HS-5 (cell line): ENCODE data around the gene FANCE.
"Not testable (repeated sequence)": the region's sequence is repeated elsewhere in the genome, so short reads cannot be mapped to it uniquely, and the experiment has no call there.

ENCODE experiments used
- DNase-seq: peaks from one replicate; pipeline ENCODE4 v3.0.0-alpha.2; 2012; ENCODE audit warnings: low read depth

Gene FANCE

DNA sequence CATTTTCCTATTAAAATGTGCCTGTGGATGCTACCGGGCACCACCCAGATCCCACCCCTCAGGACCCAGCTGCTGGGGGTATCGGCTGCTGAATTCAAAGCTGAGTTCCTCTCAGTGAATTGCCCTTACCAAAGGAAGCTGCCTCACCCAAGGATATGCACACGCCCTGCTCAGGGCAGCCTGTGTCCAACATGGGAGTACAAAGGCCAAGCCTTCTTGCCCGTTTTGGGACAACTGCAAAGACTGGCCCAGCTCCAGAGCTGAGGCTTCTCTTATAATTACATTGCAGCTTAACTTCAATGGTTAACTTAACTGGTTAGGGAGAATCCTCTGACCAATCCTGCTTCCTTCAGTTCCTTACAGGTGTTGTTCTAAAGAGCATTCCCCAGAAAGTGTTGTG, 19.8 kb upstream of the FANCE start:
- no peak for DNase-seq

DNA sequence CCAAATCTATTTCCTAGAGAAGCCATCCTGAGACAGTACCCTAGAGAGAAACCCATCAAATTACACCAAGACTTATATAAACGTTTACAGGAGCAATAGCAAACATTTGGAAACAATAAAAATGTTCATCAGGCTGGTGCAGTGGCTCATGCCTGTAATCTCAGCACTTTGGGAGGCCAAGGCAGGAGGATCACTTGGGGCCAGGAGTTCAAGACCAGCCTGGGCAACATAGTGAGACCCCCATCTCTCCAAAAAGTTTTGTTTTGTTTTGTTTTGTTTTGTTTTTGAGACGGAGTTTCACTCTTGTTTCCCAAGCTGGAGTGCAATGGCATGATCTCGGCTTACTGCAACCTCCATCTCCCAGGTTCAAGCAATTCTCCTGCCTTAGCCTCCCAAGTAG, 19.4 kb upstream of the FANCE start:
- DNase-seq = not testable (repeated sequence)

DNA sequence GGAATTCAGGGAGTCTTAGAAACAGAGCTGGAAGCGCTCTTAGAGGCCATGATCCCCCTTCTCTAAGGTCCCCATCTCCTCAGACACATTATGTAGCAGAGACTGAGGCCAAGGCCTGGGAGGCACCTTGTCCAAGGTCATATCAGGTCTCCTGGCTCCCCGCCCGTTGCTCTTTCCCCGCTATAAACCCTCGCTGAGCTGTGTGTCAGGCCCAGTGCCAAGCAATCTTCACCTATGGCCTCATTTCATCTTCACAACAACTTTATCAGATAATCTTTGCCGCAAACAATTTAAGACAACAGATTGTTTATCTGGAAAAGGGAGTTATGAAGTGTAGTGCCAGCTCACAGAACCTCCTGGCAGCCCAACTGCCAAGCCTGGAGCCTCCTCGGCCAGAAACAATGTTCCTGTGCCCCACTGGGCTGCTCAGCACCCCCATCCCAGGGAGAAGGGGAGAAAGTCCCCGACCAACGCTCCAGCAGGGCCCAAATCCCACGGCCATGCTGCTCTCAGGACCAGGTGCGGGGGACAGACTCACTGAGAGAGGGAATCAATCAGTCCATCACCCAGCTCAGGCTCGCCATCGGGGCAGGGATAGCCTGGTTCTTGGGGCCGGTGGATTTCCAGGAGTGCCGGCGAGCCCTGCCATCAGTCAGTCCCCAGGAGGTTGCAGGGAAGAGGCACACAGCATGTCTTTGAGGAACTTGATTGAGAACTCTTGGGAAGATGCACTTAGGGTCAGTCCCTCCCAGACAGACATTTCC, 16.9 kb upstream of the FANCE start:
- no peak for DNase-seq

DNA sequence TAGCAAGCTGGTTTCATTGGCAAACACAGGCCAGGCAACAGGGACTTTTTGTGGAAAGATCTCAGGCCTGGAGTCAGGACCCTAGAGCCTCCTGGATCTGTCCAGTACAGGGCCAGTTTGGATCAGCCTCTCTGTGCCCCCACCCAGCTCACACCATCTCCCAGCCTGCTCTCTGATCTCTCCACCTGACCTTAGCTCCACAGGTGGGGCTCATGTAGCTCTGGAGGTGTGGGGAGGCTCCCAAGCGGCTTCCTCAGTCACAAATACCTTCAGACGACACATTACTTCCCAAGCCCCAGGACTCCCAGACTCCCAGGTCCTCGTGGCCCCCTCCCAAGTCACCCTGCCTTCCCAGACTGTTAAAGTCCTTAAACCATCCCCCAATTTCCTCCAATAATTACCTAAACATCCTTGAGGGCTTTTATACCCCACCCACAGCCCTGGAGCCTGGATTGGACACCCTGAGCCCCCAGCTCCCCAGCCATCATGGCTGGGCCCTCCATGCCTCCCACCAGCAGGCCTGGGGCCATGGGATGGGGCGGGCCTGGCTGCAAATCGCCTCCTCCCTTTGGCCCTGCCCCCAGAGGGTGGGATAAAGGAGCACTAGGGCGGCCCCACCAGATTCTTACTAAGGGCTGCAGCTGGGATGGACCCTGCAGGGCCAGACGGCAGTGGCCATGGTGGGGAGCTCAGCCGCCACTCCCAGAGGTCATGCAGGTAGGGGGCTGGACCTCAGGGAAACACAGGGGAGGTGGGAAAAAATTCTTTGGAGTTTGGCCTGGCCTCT, 15.9 kb upstream of the FANCE start:
- DNase-seq = no peak

DNA sequence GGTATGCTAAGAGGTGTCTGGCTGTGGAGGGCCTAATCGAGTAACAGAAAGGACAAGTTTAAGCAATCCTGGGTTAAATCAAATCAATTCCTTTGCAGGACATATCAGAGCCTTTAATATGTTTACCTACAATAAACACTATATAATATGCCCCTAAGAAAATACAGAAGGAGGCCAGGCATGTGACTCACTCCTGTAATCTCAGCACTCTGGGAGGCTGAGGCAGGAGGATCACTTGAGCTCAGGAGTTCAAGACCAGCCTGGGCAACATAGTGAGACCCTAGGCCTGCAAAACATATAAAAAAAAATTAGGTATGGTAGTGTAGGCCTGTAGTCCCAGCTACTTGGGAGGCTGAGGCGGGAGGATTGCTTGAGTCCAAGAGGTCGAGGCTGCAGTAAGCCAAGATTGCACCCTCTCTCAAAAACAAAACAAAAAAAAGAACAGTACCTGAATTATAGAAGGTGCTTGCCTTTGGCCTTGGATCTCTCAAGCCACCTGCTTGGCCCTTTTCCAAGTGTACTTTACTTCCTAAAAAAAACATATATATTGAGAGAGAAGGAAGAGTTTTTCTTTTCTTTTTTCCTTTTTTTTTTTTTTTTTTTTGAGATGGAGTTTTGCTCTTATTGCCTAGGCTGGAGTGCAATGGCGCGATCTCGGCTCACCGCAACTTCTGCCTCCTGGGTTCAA, 13.6 kb upstream of the FANCE start:
- DNase-seq = not testable (repeated sequence)

DNA sequence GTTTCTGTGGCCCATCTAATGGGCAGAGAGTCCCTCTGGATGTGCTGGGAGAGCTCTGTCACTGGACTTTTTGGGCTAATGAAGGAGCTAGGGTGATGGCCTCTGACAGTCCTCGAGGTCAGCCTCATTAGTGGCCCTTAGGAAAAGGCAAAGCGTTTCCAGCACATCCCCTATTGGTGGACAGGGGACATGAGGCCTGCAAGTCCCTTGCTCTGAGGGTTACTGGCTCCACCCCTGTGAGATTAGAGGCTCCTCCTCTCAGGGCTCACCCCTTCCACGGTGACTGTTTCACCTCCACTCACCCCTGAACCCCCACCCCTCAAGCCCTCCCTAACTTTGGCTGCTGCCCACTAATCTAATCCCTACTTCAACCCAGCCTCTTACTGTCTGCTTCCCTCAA, 12.8 kb upstream of the FANCE start:
- no peak for DNase-seq

DNA sequence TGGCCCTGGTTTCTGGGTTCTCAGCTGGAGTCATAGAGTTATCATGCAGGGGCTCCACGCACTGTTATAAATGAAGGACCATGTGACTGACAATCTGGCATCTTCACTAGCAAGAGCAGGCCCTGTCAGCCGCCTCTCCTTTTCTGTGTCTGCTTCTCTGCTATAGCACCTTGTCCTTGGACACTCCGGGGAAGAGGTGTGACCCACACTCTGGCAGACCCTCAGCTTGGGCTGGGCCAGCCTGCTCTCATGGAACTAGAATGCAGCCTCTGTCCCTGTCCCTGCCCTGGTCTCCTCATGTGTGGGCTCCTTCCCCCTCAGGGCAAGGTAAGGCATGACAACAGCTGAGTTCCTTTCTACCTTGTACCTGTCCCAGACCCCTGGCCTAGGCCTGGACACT, 10.9 kb upstream of the FANCE start:
- no peak for DNase-seq

DNA sequence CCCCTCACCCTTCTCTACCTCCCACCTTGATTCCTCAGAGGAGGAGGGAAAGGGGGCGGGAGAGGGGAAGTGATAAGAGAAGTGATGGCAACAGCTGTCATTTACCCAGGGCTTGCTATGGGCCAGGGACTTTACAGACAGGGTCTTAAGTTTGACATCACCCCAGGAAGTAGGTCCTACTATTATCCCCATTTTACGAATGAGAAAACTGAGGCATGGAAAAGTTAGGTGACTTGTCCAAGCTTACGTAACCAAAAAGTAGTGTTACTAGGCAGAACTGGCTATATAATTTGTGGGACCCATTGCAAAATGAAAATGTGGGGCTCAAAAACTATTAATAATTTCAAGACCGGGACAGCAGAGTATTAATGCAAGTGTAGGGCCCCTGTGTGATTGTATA, 10.5 kb upstream of the FANCE start:
- no peak for DNase-seq

DNA sequence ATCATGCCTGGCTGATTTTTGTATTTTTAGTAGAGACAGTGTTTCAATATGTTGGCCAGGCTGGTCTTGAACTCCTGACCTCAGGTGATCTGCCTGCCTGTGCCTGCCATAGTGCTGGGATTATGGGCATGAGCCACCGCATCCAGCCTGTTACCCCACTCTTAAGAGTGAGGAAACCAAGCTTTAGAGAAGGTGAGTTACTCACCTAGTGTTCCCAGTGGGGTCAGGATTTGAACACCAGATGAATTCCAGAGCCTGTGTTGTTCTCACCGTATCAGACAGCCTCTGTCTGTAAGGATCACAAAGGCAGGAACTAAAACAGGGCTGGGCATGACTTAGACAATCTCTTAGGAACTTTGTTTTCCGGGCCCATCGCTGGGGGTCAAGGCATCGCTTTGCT, 9.4 kb upstream of the FANCE start:
- no peak for DNase-seq

DNA sequence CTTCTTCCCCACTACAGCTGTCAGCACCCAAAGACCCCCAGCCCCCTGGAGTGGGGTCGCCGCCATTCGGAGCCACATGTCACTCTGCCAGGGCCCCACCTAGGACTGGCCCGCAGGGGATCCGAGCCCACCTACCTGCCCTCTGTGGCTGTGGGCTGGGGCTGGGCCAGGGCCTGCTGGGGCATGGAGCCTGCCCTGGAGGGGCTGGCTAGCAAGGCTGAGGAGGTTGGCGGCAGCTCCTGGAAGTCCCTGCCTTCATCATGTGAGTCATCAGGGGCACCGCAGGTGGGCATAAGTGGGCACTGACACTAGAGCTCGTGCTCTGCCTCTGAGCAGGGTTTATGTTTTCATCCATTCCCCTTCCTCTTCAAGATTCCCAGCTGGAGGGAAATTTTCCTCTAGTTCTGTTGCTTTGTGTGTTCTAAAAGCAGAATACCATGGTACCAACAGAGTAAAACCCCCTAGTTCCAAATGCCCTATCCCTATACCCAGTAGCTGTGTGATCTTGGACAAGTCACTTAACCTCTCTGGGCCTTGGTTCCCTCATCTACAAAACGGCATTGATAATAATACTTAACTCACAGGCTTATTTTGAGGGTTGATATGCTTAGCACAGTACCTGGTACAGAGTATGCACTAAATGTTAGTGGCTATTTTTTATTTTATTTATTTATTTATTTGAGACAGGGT, 8.7 kb upstream of the FANCE start:
- no peak for DNase-seq

DNA sequence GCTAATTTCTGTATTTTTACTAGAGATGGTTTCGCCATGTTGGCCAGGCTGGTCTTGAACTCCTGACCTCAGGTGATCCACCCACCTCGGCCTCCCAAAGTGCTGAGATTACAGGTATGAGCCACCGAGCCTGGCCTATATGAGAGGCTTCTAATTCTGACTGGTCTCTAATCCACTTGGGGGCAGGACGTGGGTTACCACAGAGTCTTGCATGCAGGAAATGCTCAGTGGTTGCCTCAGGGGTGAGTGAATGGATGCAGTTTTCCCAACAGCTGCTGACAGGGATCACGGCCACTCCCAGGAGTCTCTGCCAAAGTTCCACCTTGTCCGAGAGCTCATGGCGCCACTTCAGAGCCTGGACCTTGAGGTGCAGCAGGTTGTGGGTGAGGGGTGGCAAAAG, 6.4 kb upstream of the FANCE start:
- no peak for DNase-seq

DNA sequence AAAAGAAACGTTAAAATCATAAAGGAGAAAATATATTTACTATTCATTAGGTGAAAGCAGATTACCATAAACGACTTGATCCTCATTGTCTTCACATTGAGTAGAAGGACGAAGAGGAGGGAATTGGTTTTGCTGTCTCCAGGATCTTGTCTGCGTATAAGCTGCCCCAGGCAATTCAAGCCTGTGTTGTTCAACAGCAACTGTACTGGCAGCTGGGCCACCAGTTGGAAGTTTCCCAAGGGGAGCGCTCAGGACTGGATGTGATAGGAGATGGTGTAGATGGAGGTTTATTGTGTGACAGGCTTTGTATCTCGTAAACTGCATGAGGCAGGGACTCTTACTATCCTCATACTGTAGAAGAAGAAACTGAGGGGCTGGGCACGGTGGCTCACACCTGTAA, 3.9 kb upstream of the FANCE start:
- DNase-seq = no peak

DNA sequence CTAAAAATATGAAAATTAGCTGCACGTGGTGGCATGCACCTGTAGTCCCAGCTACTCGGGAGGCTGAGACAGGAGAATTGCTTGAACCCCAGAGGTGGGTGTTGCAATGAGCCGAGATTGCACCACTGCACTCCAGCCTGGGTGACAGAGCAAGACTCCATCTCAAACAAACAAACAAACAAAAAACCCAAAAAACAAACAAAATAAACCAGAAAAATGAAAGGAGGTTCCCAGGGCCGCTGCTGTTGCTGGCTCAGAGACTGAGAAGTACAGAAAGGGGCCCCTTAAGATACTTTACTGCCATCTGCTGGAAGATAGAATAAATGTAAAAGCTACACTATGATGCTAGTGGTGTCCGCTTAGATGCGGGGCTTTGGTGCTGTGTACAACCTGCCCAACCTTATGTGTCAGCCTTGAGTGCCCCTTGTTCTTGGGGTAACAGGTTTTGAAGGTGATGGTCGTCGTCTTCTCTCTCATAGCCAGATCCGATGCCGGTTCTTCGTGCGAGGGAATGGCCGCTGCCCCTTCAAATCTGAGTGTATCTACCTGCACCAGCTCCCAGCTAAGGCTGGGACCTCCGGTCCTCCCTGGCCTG, 2.8 kb upstream of the FANCE start:
- no peak for DNase-seq

DNA sequence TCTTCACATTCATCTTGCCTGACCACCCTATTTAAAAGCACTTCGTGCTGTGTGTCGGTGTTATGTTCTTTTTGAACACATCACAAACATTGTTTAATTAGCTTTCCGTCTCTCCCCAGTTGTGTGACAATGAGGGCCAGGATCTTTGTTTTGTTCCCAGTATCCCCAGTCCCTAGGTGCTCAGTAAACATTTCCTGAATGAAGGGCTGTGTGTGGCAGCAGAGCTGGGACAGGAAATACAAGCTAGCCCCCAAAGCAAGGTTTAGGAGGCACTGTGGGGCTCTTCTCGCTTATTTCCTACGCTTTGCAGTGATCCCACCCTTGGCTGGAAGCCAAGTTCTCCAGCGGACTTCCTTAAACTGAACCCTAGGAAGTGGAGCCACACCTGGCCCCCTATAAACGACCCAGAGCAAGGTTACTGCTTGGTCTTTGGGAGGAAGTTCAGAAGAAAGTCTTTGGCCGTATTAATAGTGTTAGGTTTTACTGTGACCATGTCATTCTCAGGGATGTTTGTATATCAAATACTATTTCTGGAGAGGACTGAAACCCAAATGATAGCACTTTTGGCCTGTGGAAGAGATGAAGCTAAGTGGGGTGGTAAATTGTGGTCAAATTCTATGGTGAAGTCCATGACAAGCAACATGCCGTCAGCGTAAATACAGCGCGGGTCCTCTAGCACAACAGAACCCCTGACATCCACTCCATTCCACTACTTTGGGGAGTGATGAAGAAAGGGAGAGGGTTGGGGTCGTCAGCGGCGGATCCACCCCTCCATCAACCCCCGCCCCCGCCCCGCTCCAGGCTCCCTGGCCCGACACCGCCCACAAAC, 570 bp upstream of the FANCE start:
- no peak for DNase-seq

DNA sequence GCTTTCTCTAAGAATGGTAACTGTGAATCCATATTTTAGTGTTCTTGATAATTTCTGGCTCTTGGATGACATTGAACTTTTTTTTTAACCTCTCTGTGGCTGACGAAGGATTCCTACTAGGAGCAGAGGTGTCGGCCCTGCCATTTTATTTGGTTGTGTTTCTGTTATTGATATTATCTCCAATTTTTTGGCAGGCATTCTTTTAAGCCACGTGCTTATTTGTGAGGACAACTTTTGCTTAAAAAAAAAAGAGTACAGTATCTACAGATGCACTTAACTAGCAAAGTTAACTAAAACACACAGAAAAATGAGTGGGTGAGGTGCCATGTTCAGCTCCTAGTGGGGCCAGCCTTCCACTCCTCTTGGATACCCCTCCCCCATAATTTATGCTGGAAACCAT, 1.1 kb downstream of the FANCE start:
- no peak for DNase-seq

DNA sequence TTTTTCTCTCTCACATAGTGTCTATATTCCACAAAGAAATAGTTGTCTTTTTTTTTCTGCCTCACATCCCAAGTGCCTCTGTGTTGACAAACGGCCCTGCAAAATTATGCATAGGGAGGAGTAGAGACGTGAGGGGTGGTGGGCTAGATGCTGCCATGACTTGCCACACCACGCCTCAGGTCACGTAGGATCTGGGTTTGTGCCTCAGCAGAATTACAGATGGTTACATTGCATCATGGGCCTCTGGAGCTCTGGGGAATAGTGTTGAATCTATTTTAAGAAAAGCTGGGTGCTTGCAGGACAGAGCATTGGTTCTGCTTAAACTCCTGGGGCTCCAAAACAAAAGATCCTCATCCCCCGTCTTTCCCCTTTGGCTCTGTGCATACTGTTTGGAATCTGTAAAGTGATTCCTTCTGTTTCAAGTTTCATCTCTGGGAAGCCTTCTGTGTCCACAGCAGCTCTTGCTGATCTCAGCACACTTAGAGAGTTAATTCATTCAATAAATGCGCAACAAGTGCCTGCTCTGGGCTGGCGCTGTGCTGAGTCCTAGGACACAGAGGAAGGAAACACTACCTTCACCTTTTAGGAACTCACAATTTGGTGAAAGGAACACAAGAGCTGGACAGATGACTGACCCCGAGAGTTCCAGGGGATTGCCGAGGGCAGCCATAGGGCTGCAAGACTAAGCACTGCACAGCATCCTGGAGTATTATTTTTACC, 2.4 kb downstream of the FANCE start:
- DNase-seq = no peak

DNA sequence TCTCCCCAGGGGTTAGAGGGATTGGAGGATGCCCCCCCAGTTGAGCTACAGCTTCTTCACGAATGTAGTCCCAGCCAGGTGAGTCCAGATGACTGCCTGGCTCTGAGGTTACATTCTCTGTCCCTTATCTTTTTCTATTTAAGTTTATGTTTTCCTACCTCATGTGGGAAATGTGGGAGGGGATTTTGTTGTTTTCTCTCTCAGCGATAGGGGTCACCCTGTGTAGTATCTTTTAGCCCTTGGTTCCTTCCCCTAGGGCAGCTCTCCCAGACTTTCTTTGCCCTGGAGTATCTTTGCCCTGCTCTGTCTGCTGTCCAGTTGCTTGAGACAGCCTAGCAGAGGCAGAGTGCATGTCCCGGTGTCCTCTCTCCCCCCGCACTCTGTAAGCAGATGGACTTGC, 5.8 kb downstream of the FANCE start:
- no peak for DNase-seq

DNA sequence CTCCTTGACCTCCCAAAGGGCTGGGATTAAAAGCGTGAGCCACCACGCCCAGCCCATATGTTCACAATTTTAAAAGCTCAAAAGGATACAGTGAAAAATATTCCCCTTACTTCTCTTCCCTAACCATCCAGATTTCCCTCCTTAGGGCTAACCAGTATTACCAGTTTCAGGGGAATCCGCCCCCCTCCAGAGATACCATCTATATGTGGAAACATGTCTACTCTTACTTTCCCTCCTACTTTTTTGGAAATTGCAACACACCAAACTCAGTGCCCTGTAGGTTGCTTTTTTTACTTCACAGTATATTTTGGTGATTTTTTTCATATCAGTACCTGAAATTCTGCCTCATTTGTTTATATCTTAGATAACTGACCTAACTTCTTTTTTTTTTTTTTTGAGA, 9.1 kb downstream of the FANCE start:
- no peak for DNase-seq

DNA sequence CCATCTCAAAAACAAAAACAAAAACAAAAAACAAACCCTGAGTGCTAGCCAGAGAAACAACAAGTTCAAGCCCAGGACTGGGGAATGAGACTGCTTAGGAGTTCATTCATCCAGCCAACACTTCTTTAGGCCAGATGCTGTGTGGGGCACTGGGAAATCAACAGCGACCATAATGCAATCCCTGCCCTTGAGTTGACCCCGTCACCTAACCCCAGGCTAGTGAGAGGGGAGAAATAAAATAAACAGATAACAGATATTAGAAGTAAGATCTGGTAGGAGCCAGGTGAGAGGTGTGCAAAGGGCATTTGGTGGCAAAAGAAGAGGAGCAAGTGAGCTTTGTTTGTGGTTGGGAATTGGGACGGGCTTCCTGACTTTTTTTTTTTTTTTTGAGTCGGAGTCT, 11.2 kb downstream of the FANCE start:
- no peak for DNase-seq

DNA sequence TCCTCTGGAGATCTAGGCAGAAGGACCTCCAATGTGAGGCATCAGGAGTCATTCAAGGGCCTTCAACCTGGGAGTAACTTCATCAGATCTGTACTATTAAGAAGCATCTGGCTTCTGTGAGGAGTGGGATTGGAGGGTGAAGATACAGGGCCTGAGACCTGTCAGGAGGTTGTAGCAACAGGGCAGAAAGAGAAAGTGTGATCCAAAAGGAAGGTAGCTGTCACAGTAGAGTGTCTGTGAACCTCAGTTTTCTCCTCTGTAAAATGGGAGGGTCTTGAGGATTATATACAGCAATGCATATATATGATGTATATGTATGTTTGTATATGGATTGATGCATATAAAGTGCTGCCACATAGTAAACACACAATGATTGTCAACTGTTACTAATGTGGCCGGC, 13.5 kb downstream of the FANCE start:
- DNase-seq = no peak
